HCT116 (cell line): ENCODE results near the gene MYDGF. TPM values are rescaled to one million over a fixed set of nuclear protein-coding genes. Genes with fewer than 3 reads are reported as not detected.
A peak's percentile ranks its signal among the peaks of the same experiment; 100 is the strongest.

Experiments used
- ATAC-seq: fragments of 200-7000 bp; cut with Tn5 transposase; 2 replicates; pipeline ENCODE4 v1.9.1; 2020; ENCODE audit warnings: mild to moderate bottlenecking, moderate library complexity
- BruUV-seq: library from RNA; stranded (reverse); fragments of 400-500 nt; replicated peaks from 2 replicates; lab custom pipeline; 2021; lab: Mats Ljungman, UMichigan
- CTCF ChIA-PET: fragments of 300-600 bp; sonication (Branson Sonifier 250); formaldehyde crosslinking; loops from one replicate; lab custom pipeline; 2021; ENCODE audit warnings: antibody characterized with exemption; lab: Charles Lee
- POLR2A ChIA-PET: fragments of 300-600, 350-600 bp; sonication (Branson Sonifier 250); formaldehyde crosslinking; loops from one replicate; lab custom pipeline; 2021; ENCODE audit warnings: antibody characterized with exemption; lab: Charles Lee
- RAD21 ChIA-PET, 2 experiments: fragments of 300-600 bp; sonication (Branson Sonifier 250); formaldehyde crosslinking; loops; one replicate each; lab custom pipeline; 2023; ENCODE audit warnings: low total read pairs in 2 of 2; ENCODE audit not compliant: uncharacterized antibody in 2 of 2, unreplicated experiment in 2 of 2, low non-redundant PET in 1 of 2; lab: Charles Lee
- DNase-seq: peaks from one replicate; pipeline ENCODE4 v3.0.0-alpha.2; 2010; ENCODE audit warnings: low read depth, low spot score
- H2AFZ ChIP-seq: fragments of 200-600 bp; shearing (Covaris generic), sonication (generic); 2 replicates; pipeline ENCODE4 v1.6.1; 2017; ENCODE audit warnings: low read depth, mixed run types, mixed read lengths, antibody characterized with exemption, low read length; ENCODE audit not compliant: poor library complexity, severe bottlenecking
- H3K27ac ChIP-seq: 2 replicates; pipeline ENCODE4 v1.5.1; 2012; ENCODE audit warnings: low read depth, low read length
- H3K27me3 ChIP-seq: fragments of 200-600 bp; sonication (generic); 2 replicates; pipeline ENCODE4 v1.6.1; 2016; ENCODE audit warnings: mixed run types, low read length, mixed read lengths; ENCODE audit not compliant: insufficient read depth
- H3K36me3 ChIP-seq, 2 experiments: fragments of 200-500 bp in 1 of 2; fragments of 200-600 bp in 1 of 2; sonication (Bioruptor generic) in 1 of 2; sonication (generic) in 1 of 2; 2 replicates each; pipeline versions ENCODE4 v1.5.1 to v1.6.1; 2014 to 2016; ENCODE audit warnings: low read length in 2 of 2, inconsistent platforms in 1 of 2, mixed read lengths in 1 of 2, mixed run types in 1 of 2; ENCODE audit not compliant: insufficient read depth in 2 of 2, control insufficient read depth in 1 of 2
- H3K4me1 ChIP-seq, 2 experiments: fragments of 200-600 bp in 1 of 2; sonication (generic) in 1 of 2; 2 replicates each; pipeline versions ENCODE4 v1.5.1 to v1.6.1; 2012 to 2017; ENCODE audit warnings: low read length in 2 of 2, inconsistent platforms in 1 of 2, mild to moderate bottlenecking in 1 of 2, mixed read lengths in 1 of 2, mixed run types in 1 of 2, moderate library complexity in 1 of 2; ENCODE audit not compliant: insufficient read depth in 2 of 2, control insufficient read depth in 1 of 2
- H3K4me2 ChIP-seq: fragments of 200-600 bp; sonication (generic); 2 replicates; pipeline ENCODE4 v1.6.1; 2017; ENCODE audit warnings: mixed run types, low read length, mixed read lengths
- H3K4me3 ChIP-seq, 2 experiments: fragments of 200-600 bp in 1 of 2; sonication (generic) in 1 of 2; replicated peaks in 1 of 2; 2 replicates each; pipeline ENCODE4 v1.5.1; 2011 to 2016; ENCODE audit warnings: low read length in 2 of 2, control low read depth in 1 of 2, low read depth in 1 of 2, mild to moderate bottlenecking in 1 of 2, mixed read lengths in 1 of 2, mixed run types in 1 of 2
- H3K79me2 ChIP-seq: fragments of 200-600 bp; sonication (generic); 2 replicates; pipeline ENCODE4 v1.6.1; 2017; ENCODE audit warnings: mild to moderate bottlenecking, mixed run types, low read length, moderate library complexity, mixed read lengths; ENCODE audit not compliant: insufficient read depth
- H3K9ac ChIP-seq: fragments of 200-600 bp; sonication (generic); 2 replicates; pipeline ENCODE4 v1.6.1; 2016; ENCODE audit warnings: low read length, mixed read lengths
- H3K9me2 ChIP-seq: fragments of 200-600 bp; sonication (generic), shearing (Covaris generic); 2 replicates; pipeline ENCODE4 v1.6.1; 2017; ENCODE audit warnings: mixed run types, mild to moderate bottlenecking, moderate library complexity; ENCODE audit not compliant: insufficient read depth
- H3K9me3 ChIP-seq, 2 experiments: fragments of 200-500 bp in 1 of 2; fragments of 200-600 bp in 1 of 2; sonication (Bioruptor generic) in 1 of 2; sonication (generic) in 1 of 2; 2 replicates each; pipeline ENCODE4 v1.6.1; 2014 to 2017; ENCODE audit warnings: low read length in 2 of 2, mixed read lengths in 2 of 2, inconsistent platforms in 1 of 2, low read depth in 1 of 2, mild to moderate bottlenecking in 1 of 2, mixed run types in 1 of 2, moderate library complexity in 1 of 2; ENCODE audit not compliant: control insufficient read depth in 1 of 2, insufficient read depth in 1 of 2
- H4K20me1 ChIP-seq: fragments of 200-600 bp; sonication (generic), shearing (Covaris generic); 2 replicates; pipeline ENCODE4 v1.6.1; 2017; ENCODE audit warnings: mixed run types, mild to moderate bottlenecking, moderate library complexity; ENCODE audit not compliant: insufficient read depth
- CTCF ChIP-seq, 3 experiments: fragments of 200-600 bp in 1 of 3; sonication (generic) in 1 of 3; IDR thresholded peaks in 2 of 3; conservative IDR thresholded peaks in 1 of 3; 2 replicates each; pipeline ENCODE4 v1.5.1; 2012 to 2017; ENCODE audit warnings: low read depth in 2 of 3, low read length in 2 of 3, antibody characterized with exemption in 1 of 3, borderline replicate concordance in 1 of 3, control low read depth in 1 of 3, mild to moderate bottlenecking in 1 of 3, mixed read lengths in 1 of 3, mixed run types in 1 of 3, moderate library complexity in 1 of 3; ENCODE audit not compliant: insufficient read depth in 1 of 3
- MAX ChIP-seq: IDR thresholded peaks from 2 replicates; pipeline ENCODE4 v1.6.1; 2012
- REST ChIP-seq: IDR thresholded peaks from 2 replicates; pipeline ENCODE4 v1.6.1; 2012; ENCODE audit warnings: low read depth
- ZFX ChIP-seq: fragments of 450-650 bp; IDR thresholded peaks from 2 replicates; pipeline ENCODE4 v1.6.1; 2017
- ZNF274 ChIP-seq: fragments of 200-500 bp; sonication (Bioruptor generic); IDR thresholded peaks from 2 replicates; pipeline ENCODE4 v1.6.1; 2014; ENCODE audit warnings: mild to moderate bottlenecking, low read depth, low read length, inconsistent platforms
- intact Hi-C: fragments of 100-400 bp; cut with micrococcal nuclease; formaldehyde crosslinking; loops from 2 replicates; pipeline ENCODE4 v1.10.0; 2022
- total RNA-seq: library from RNA; stranded (reverse); gene quantifications from one replicate; pipeline ENCODE4 v1.2.1, GENCODE V29; 2021; ENCODE audit not compliant: unreplicated experiment

MYDGF gene
- total RNA-seq, 1 experiment from 2014 or later: 110 TPM

GRCh38 chr19:4619668-4620294 lies 50.4 kb downstream of the MYDGF start:
- no TSS peak for BruUV-seq
- Histone ChIP-seq H3K9ac (no peak overlapping the region), H3K9me2 (no peaks in the 10 kb centered on the region), H3K4me3 (no peak overlapping the region), H2AFZ (no peak overlapping the region), H3K36me3 (no peaks in the 10 kb centered on the region), H3K79me2 (no peaks in the 10 kb centered on the region), H4K20me1 (no peaks in the 10 kb centered on the region), H3K27ac (no peak overlapping the region), H3K4me1 (peaks cover 17 to 24% of the 10 kb centered on the region in 2 experiments), H3K9me3 (no peaks in the 10 kb centered on the region), H3K27me3 (peaks cover 4% of the 10 kb centered on the region; the same call in 1 of the 2 replicates), H3K4me2 (no peak overlapping the region)
- ChIA-PET RAD21 (no interaction called here), POLR2A (no interaction called here), CTCF (no interaction called here)
- ATAC-seq (no peak), DNase-seq (no peak)
- intact Hi-C loops: no loop called here
- TF ChIP-seq ZNF274 (no peak), MAX (no peak), ZFX (no peak), REST (no peak), CTCF (IDR thresholded peaks at IDR 0.05 in 2 of 3, conservative IDR thresholded peaks at IDR 0.05 in 1 of 3; ENCODE audit: borderline replicate concordance in 1 of 3, insufficient read depth in 1 of 3, low read depth in 2 of 3, low read length in 2 of 3) (peak in 1 of 3 experiments; percentile 32; a peak in 2 of 6 replicates)
